ENCODE measurements around the gene WDR27.
A peak's percentile ranks its signal among the peaks of the same experiment; 100 is the strongest.

Gene WDR27

GRCh38 chr6:169450097-169450496, 251.7 kb downstream of the WDR27 start:
- TF ChIP-seq TCF12 (IDR thresholded peaks at IDR 0.05; ENCODE audit: low read depth), result 0 out of 2 replicates have a peak, but pooled peaks have one; percentile 14
- 0 out of 2 replicates have a peak, but pooled peaks have one; percentile 28 for TF ChIP-seq CREB1 (IDR thresholded peaks at IDR 0.05; ENCODE audit: low read depth)
- peak; percentile 81 for TF ChIP-seq NFIC (IDR thresholded peaks at IDR 0.05)
- no peak for TF ChIP-seq USF1 (IDR thresholded peaks at IDR 0.05)
- TF ChIP-seq FOXM1 (IDR thresholded peaks at IDR 0.05; ENCODE audit: borderline replicate concordance, low read depth), result no peak

GRCh38 chr6:169449221-169449620, 252.6 kb downstream of the WDR27 start:
- no peak for TF ChIP-seq RAD21 (IDR thresholded peaks at IDR 0.05; ENCODE audit: low read depth)

- peak; percentile 13; the same call in 1 of the 2 replicates for TF ChIP-seq MAX (IDR thresholded peaks at IDR 0.05)
- TF ChIP-seq CREB1 (IDR thresholded peaks at IDR 0.05; ENCODE audit: low read depth), result no peak
Measured at GRCh38 chr6:169445661-169446581, 255.9 kb downstream of the WDR27 start.

- no peak for TF ChIP-seq TEAD4 (IDR thresholded peaks at IDR 0.05)
- TF ChIP-seq CREB1 (IDR thresholded peaks at IDR 0.05; ENCODE audit: low read depth), result no peak
- TF ChIP-seq TAF1 (IDR thresholded peaks at IDR 0.05; ENCODE audit: low read depth), result no peak
- no peak for TF ChIP-seq NFIC (IDR thresholded peaks at IDR 0.05)
- no peak for TF ChIP-seq EGR1 (IDR thresholded peaks at IDR 0.05)
- no peak for TF ChIP-seq TCF12 (IDR thresholded peaks at IDR 0.05; ENCODE audit: low read depth)
- TF ChIP-seq RAD21 (IDR thresholded peaks at IDR 0.05; ENCODE audit: low read depth), result no peak
- TF ChIP-seq EP300 (IDR thresholded peaks at IDR 0.05; ENCODE audit: borderline replicate concordance), result no peak
- no peak for TF ChIP-seq ZBTB7A (IDR thresholded peaks at IDR 0.05; ENCODE audit: low read depth)
- TF ChIP-seq, protein P1, sequence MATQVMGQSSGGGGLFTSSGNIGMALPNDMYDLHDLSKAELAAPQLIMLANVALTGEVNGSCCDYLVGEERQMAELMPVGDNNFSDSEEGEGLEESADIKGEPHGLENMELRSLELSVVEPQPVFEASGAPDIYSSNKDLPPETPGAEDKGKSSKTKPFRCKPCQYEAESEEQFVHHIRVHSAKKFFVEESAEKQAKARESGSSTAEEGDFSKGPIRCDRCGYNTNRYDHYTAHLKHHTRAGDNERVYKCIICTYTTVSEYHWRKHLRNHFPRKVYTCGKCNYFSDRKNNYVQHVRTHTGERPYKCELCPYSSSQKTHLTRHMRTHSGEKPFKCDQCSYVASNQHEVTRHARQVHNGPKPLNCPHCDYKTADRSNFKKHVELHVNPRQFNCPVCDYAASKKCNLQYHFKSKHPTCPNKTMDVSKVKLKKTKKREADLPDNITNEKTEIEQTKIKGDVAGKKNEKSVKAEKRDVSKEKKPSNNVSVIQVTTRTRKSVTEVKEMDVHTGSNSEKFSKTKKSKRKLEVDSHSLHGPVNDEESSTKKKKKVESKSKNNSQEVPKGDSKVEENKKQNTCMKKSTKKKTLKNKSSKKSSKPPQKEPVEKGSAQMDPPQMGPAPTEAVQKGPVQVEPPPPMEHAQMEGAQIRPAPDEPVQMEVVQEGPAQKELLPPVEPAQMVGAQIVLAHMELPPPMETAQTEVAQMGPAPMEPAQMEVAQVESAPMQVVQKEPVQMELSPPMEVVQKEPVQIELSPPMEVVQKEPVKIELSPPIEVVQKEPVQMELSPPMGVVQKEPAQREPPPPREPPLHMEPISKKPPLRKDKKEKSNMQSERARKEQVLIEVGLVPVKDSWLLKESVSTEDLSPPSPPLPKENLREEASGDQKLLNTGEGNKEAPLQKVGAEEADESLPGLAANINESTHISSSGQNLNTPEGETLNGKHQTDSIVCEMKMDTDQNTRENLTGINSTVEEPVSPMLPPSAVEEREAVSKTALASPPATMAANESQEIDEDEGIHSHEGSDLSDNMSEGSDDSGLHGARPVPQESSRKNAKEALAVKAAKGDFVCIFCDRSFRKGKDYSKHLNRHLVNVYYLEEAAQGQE (IDR thresholded peaks at IDR 0.05; ENCODE audit: low read depth), result no peak
- no peak for TF ChIP-seq USF1 (IDR thresholded peaks at IDR 0.05)
- no peak for TF ChIP-seq YY1 (IDR thresholded peaks at IDR 0.05; ENCODE audit: low read depth)
- TF ChIP-seq CEBPB (IDR thresholded peaks at IDR 0.05), result no peak
- TF ChIP-seq FOXM1 (IDR thresholded peaks at IDR 0.05; ENCODE audit: borderline replicate concordance, low read depth), result no peak
- no peak for TF ChIP-seq MAX (IDR thresholded peaks at IDR 0.05)
Measured at GRCh38 chr6:169445227-169445626, 256.6 kb downstream of the WDR27 start.

GRCh38 chr6:169441292-169441691, 260.5 kb downstream of the WDR27 start:
- no peak for TF ChIP-seq USF1 (IDR thresholded peaks at IDR 0.05)
- TF ChIP-seq MAX (IDR thresholded peaks at IDR 0.05), result no peak

DNA sequence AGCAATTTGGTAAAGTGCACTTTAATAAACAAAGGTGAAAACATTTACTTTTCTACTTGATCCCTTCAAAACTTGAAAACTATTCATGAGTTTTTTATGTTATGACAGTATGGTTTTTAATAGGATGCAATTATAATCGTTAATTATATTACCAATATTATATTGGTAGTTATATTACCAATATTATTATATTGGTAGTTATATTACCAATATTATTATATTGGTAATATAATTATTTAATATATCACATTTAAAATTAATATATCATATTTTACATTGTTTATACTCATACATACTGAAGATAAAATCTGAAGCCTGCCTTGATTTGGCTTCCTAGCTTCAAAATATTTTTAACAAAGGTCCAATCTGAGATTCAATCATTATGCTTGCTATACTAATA, 262.1 kb downstream of the WDR27 start:
- TF ChIP-seq FOXM1 (IDR thresholded peaks at IDR 0.05; ENCODE audit: borderline replicate concordance, low read depth), result no peak
- TF ChIP-seq CREB1 (IDR thresholded peaks at IDR 0.05; ENCODE audit: low read depth), result no peak
- TF ChIP-seq, protein P1 (IDR thresholded peaks at IDR 0.05; ENCODE audit: low read depth), result no peak
- TF ChIP-seq RAD21 (IDR thresholded peaks at IDR 0.05; ENCODE audit: low read depth), result no peak
- no peak for TF ChIP-seq EGR1 (IDR thresholded peaks at IDR 0.05)
- no peak for TF ChIP-seq YY1 (IDR thresholded peaks at IDR 0.05; ENCODE audit: low read depth)
- TF ChIP-seq CEBPB (IDR thresholded peaks at IDR 0.05), result no peak
- no peak for TF ChIP-seq TEAD4 (IDR thresholded peaks at IDR 0.05)
- TF ChIP-seq EP300 (IDR thresholded peaks at IDR 0.05; ENCODE audit: borderline replicate concordance), result no peak
- TF ChIP-seq TAF1 (IDR thresholded peaks at IDR 0.05; ENCODE audit: low read depth), result no peak
- no peak for TF ChIP-seq MAX (IDR thresholded peaks at IDR 0.05)
- TF ChIP-seq ZBTB7A (IDR thresholded peaks at IDR 0.05; ENCODE audit: low read depth), result no peak
- no peak for TF ChIP-seq NFIC (IDR thresholded peaks at IDR 0.05)
- no peak for TF ChIP-seq TCF12 (IDR thresholded peaks at IDR 0.05; ENCODE audit: low read depth)
- no peak for TF ChIP-seq USF1 (IDR thresholded peaks at IDR 0.05)
